Stimulated activated CD4-positive, alpha-beta T cell treated with anti-CD3 and anti-CD28 coated beads, Interleukin-15, amount 100 ng/mL, for 48 hours (primary cell): ENCODE data around the gene CDC42BPB.
A peak's percentile ranks its signal among the peaks of the same experiment; 100 is the strongest.

Source experiments
- DNase-seq, 2 donors: peaks; one replicate each; pipeline ENCODE4 v3.0.0-alpha.2; 2020; ENCODE audit warnings: low read depth in 2 of 2

The CDC42BPB gene, protein sequence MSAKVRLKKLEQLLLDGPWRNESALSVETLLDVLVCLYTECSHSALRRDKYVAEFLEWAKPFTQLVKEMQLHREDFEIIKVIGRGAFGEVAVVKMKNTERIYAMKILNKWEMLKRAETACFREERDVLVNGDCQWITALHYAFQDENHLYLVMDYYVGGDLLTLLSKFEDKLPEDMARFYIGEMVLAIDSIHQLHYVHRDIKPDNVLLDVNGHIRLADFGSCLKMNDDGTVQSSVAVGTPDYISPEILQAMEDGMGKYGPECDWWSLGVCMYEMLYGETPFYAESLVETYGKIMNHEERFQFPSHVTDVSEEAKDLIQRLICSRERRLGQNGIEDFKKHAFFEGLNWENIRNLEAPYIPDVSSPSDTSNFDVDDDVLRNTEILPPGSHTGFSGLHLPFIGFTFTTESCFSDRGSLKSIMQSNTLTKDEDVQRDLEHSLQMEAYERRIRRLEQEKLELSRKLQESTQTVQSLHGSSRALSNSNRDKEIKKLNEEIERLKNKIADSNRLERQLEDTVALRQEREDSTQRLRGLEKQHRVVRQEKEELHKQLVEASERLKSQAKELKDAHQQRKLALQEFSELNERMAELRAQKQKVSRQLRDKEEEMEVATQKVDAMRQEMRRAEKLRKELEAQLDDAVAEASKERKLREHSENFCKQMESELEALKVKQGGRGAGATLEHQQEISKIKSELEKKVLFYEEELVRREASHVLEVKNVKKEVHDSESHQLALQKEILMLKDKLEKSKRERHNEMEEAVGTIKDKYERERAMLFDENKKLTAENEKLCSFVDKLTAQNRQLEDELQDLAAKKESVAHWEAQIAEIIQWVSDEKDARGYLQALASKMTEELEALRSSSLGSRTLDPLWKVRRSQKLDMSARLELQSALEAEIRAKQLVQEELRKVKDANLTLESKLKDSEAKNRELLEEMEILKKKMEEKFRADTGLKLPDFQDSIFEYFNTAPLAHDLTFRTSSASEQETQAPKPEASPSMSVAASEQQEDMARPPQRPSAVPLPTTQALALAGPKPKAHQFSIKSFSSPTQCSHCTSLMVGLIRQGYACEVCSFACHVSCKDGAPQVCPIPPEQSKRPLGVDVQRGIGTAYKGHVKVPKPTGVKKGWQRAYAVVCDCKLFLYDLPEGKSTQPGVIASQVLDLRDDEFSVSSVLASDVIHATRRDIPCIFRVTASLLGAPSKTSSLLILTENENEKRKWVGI (N-terminal part only)

GRCh38 chr14:103057372-103058163 is at the start of gene CDC42BPB:
Gene CDC42BPB (minus strand): TSS chr14:103057549. CDS start chr14:103057173, 376 bp downstream.
- DNase-seq: peak; percentile 21 to 25

DNA sequence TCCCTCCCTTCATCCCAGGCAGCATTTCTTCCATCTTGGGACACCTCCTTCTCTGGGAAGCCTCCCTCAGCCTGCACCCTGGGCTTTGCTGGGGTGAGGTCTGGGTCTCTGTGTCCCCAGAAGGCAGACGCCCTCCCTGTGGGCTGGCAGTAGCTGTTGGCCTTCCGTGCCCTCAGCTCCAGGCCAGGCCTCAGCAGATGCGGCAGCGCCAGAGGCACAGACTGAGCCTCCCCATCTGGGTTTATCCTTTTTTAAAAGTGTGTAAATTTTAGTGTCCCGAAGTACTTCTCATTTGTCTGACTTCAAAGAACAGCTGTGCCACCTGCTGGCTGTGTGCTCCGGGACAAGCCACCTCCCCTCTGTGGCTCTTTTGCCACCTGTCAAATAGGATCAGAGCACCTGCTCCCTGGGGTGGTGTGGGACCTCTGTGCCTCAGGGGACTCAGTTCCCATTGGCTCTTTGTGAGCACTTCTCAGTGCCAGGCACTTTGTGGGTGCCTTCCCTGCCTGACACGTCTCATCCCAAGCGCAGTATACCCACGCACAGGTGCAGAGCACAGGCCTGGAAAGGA is 48.3 kb upstream of the CDC42BPB start:
- DNase-seq: no peak

DNA sequence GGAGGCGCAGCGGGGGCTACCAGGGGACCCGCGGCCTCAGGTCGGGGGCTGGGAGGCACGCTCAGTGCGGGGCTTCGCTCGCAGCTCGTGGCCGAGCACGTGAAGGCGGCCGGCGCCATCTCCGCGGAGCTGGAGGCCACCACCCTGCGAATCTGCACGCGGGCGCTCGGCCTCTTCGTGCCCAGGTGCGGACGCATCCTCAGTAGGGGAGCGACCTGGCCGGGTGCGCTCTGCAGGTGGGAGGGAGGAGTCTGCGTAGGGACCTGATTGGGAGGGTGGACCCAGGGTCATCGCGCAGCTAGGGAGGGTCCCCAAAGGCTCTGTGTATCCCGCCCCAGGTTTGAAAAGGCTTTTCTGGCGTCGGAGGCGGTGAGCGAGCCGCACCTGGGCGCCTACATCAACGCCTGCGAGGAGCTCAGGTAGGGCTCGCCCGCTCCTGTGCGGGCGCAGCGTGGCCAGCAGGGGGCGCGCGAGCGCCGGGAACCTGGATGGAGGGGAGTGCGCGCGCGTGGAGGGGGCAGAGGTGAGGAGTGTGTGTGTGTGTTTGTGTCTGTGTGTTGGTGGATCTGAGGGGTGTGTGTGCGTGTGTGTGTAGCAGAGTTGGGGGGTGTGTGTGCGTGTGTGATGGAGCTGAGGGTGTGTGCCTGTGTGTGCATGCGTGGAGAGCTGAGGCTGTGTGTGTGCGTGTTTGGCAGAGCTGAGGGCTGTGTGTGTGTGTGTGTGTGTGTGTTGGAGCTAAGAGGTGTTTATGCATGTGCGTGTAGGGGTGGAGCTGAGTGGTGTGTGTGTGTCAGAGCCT is 47.5 kb upstream of the CDC42BPB start:
- DNase-seq: peak; percentile 30 to 61

- DNase-seq: no peak
These were observed 47.0 kb upstream of the CDC42BPB start for GRCh38 chr14:103104389-103104653.

GRCh38 chr14:103103461-103104388 is 46.4 kb upstream of the CDC42BPB start:
- DNase-seq: no peak

DNA sequence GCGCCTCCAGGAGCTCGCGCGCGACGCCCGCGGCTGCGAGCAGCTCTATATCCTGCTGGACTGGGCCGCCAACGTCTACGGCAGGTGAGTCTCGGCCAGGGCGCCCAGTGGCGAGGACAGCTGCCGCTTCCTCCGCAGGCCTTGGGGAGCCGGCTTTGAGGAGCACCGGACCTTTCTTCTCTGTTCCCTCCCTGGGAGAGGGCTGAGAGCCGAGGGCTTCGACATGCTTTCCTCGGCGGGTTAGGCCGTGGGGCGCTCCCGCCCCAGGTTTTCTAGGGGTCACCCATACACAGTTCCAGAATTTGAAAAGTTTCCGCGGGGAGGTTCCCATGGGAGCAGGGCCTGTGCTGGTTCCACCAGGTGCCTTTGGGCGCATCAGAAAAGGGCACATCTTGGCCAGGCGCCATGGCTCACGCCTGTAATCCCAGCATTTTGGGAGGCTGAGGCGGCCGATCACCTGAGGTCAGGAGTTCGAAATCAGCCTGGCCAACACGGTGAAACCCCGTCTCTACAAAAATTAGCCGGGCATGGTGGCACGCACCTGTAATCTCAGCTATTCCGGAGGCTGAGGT is 45.4 kb upstream of the CDC42BPB start:
- no peak for DNase-seq

GRCh38 chr14:103101963-103102688 is 44.8 kb upstream of the CDC42BPB start:
- no peak for DNase-seq

- no peak for DNase-seq
These were observed 44.1 kb upstream of the CDC42BPB start for GRCh38 chr14:103101257-103101962.

- no peak for DNase-seq
These were observed 43.2 kb upstream of the CDC42BPB start for GRCh38 chr14:103100281-103101121.

- DNase-seq: no peak
These were observed 42.5 kb upstream of the CDC42BPB start for GRCh38 chr14:103099733-103100280.

DNA sequence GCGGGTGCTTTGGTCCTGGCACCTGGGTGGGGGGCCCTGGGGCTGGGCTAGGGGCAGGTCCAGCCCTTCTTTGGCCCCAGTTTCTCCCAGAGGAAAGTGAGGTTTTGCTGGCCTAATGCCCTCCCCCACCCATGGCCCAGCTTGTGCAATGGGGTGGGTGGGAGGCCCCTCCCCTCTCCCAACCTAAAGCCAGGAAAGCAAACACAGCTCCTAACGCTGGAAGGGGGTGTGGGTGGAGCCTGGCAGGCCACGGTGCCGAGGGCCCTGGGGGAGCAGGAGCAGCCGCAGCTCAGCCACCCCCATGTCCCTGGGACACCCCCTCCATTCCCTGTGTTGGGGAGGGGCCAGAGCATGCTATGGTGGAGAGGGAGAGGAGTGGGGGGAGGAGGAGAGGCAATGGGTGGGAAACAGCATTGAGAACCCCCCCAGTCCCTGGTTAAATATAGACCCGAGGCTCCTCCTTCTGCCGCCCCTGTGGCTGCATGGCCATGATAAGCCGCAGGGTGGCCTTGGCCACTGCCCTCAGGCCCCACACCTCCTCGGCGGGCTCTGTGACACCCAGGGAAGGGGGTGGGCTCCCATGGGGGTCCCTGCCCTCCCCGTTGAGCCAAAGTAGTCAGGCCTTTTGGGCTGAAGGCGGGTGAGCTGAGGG is 41.9 kb upstream of the CDC42BPB start:
- DNase-seq: no peak

DNA sequence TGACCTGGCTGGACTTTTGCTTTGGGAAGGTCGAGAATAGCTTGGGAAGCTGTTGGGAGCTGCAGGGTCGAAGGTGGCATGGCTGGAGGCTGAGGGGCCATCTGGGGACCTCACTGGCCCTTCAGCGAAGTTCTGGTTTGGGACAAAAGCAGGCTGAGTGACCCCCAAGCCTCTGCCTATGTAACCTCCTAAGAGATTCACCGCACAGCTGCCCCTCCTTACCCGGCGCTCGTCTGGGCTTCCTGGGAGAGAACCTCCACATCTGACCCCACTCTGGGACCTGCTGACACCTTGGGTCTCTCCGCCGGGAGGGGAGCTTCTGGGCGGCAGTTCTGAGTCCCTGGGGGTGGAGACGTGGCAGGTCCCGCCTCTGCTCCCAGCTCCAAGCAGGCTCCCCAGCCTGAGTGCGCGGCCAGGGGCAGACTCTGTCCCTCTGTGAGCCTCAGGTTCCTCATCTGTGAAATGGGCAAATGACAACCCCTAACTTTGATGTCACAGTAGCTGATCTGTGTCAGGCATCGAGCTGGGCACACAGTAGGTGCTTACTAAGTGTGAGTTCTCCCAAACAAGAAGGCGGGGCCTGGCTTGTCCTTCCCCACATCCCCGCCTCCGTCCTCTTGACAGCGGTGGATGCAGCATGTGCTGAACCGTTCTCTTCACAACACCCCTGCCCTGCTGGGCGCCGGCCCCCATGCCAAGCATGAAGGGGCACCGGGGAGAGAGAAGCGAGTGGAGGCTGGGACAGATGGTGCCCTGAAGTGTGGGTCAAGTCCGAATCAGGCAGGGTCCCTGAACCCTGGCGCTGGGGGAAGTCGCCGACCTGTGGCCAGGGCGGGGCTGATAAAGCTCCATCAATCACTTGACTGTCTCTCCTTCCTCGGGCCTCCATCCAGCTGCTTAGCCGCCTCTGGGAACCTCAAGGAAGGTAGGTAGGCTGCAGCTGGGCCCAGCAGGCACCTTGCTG is 40.9 kb upstream of the CDC42BPB start:
- DNase-seq: no peak

DNA sequence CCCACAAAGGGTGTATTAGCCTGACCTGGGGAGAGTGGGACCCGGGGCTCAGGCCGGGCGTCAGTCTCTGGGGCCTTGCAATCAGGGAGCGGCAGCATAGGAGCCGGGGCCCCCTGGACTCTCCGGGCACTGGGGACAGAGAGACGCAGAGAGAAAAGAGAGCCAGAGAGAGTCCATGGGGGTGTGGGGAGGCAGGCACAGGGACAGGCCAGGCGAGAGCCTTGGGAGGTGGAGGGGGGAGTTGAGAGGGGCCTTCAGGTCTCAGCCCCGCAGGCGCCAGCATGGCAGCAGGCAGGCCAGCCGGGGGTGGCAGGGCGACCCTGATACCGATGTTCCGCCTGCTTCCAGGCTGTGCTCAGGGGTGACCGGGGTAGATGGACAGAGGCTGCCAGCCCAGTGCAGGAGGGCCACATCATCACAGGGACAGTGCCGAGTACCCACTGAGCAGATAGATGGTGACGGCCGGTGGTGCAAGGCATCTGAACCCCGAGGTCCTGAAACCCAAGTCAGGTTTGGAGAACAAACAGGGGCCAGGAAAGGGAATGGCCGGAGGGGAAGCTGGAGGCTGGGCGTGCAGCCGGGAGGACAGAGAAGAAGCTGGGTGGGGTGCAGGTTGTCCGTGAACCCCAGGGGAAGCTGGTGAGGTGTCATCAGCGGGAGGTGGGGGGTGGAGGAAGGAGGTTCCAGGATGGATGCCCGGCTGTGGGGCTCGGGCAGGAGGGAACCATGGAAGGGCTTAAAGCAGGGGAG is 40.1 kb upstream of the CDC42BPB start:
- no peak for DNase-seq

DNA sequence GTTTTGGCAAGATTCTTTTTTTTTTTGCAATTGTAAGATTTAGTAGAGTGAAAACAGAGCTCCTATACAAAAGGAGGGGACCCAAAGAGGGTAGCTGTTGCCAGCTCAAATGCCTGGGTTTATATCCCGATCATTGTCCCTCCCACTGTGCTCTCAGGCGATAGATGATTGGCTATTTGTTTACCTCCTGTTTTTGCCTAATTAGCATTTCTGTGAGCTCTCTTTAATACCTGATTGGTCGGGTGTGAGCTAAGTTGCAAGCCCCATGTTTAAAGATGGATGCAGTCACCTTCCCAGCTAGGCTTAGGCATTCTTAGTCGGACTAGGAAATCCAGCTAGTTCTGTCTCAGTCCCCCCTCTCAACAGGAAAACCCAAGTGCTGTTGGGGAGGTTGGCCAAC is 39.0 kb upstream of the CDC42BPB start:
- DNase-seq: no peak
